CD4-positive, alpha-beta memory T cell (primary cell): ENCODE data around the gene ZNF697. TPM values are rescaled to one million over a fixed set of nuclear protein-coding genes. Genes with fewer than 3 reads are reported as not detected.

Experiments used
- CTCF ChIA-PET: fragments of 350-600 bp; sonication (Branson Sonifier 250); formaldehyde crosslinking; loops from one replicate; lab custom pipeline; 2021; ENCODE audit warnings: inconsistent platforms; ENCODE audit not compliant: partially characterized antibody; lab: Charles Lee
- POLR2A ChIA-PET: fragments of 350-600 bp; sonication (Branson Sonifier 250); formaldehyde crosslinking; loops from one replicate; lab custom pipeline; 2021; ENCODE audit not compliant: partially characterized antibody; lab: Charles Lee
- DNase-seq, 5 donors: peaks; one replicate each; pipeline versions ENCODE4 v3.0.0 to v3.0.0-alpha.2; 2020 to 2022; ENCODE audit warnings: mixed read lengths in 1 of 5
- H3K27ac ChIP-seq: one replicate; pipeline ENCODE4 v1.7.0; 2013; ENCODE audit warnings: low read depth, low read length
- H3K27me3 ChIP-seq: 2 replicates; pipeline ENCODE4 v1.7.0; 2013; ENCODE audit warnings: mild to moderate bottlenecking, low read length, moderate library complexity; ENCODE audit not compliant: insufficient read depth
- H3K36me3 ChIP-seq: 2 replicates; pipeline ENCODE4 v1.7.0; 2013; ENCODE audit warnings: mild to moderate bottlenecking, low read length, moderate library complexity; ENCODE audit not compliant: insufficient read depth
- H3K4me1 ChIP-seq: 2 replicates; pipeline ENCODE4 v1.7.0; 2013; ENCODE audit warnings: mild to moderate bottlenecking, low read length, moderate library complexity; ENCODE audit not compliant: insufficient read depth
- H3K4me3 ChIP-seq, 2 donors: one replicate each; pipeline ENCODE4 v1.7.0; 2013; ENCODE audit warnings: low read length in 2 of 2, mild to moderate bottlenecking in 1 of 2
- H3K9me3 ChIP-seq, 2 donors: one replicate each; pipeline ENCODE4 v1.7.0; 2013; ENCODE audit warnings: low read length in 2 of 2, control low read depth in 1 of 2; ENCODE audit not compliant: control insufficient read depth in 1 of 2
- H3K27ac Mint-ChIP-seq, 7 donors: one replicate each; pipeline ENCODE4 v1.8.0; 2020 to 2021; ENCODE audit warnings: mixed read lengths in 7 of 7, mild to moderate bottlenecking in 6 of 7, inconsistent platforms in 3 of 7, moderate library complexity in 3 of 7
- H3K27me3 Mint-ChIP-seq, 2 donors: one replicate each; pipeline ENCODE4 v1.8.0; 2020 to 2021; ENCODE audit warnings: mixed read lengths in 2 of 2
- H3K36me3 Mint-ChIP-seq, 2 donors: one replicate each; pipeline ENCODE4 v1.8.0; 2020 to 2021; ENCODE audit warnings: mixed read lengths in 2 of 2, inconsistent platforms in 1 of 2, mild to moderate bottlenecking in 1 of 2
- H3K4me1 Mint-ChIP-seq, 4 donors: one replicate each; pipeline ENCODE4 v1.8.0; 2020 to 2021; ENCODE audit warnings: mixed read lengths in 4 of 4, mild to moderate bottlenecking in 1 of 4
- H3K4me3 Mint-ChIP-seq, 8 donors: one replicate each; pipeline ENCODE4 v1.8.0; 2020 to 2021; ENCODE audit warnings: mixed read lengths in 8 of 8, mild to moderate bottlenecking in 7 of 8, moderate library complexity in 6 of 8, inconsistent platforms in 3 of 8
- H3K9me3 Mint-ChIP-seq, 8 donors: one replicate each; pipeline ENCODE4 v1.8.0; 2020 to 2021; ENCODE audit warnings: mixed read lengths in 8 of 8, mild to moderate bottlenecking in 5 of 8, inconsistent platforms in 3 of 8, moderate library complexity in 1 of 8
- intact Hi-C: fragments of 100-400 bp; cut with micrococcal nuclease; formaldehyde crosslinking; loops from one replicate; pipeline ENCODE4 v1.15.1; 2023
- polyA plus RNA-seq, 2 donors: library from polyadenylated mRNA; unstranded; fragments of 300-500 nt; fragmentation: Illumina TruSeq; gene quantifications; one replicate each; pipeline ENCODE4 v1.2.3, GENCODE V29; 2021
- total RNA-seq, 2 experiments: library from RNA; stranded (reverse); gene quantifications; one replicate each; pipeline ENCODE4 v1.2.3, GENCODE V29; 2021

Gene ZNF697
- total and polyA plus RNA-seq, 4 experiments from 2014 or later = 0.06 to 0.22 TPM; not detected in 2

DNA sequence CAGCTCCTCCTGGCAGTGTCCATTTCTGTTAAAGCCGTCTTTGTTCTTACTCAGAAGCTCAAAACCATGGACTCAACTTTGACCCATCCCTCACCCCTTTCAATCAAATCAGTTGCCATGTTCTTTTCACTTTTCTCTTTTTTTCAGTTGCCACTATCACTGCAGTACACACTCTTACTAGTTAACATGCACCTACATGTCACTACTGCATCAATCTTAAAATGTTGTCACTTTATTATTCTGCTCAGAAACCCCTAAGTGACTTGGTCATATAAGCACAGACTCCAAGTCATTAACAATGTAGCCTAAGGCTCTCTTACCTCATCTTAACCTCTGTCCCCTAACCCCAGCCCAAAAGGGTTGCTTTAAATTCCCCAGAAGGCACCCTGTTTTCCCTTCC, 9.0 kb downstream of the ZNF697 start:
- H3K4me3 Mint-ChIP-seq = no peak overlapping the region

DNA sequence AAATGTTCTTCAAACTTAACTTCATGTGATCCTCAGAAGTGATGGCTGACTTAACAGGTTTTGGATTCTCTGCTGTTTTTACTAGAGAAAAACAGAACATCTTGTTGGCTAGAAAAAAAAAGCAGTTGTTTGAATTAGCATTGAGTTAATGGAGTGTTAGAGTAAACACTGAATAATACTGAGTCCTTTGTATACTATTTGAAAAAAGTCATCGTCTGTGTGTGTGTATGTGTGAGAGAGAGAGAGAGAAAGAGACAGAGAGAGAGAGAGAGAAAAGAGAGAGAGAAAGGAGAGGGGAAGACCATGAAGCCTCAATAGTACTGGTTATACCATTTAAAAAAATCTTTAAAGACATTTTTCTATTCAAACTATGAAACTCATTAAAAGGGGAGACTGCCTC, 10.4 kb downstream of the ZNF697 start:
- Mint-ChIP-seq H3K4me1 (no peaks in the 10 kb centered on the region), H3K27me3 (peaks cover 15 to 19% of the 10 kb centered on the region in 2 donors), H3K4me3 (no peak overlapping the region), H3K27ac (no peak overlapping the region), H3K36me3 (no peaks in the 10 kb centered on the region), H3K9me3 (peaks cover 0 to 4% (median 0%) of the 10 kb centered on the region in 8 donors)
- no peak overlapping the region for H3K27ac ChIP-seq
- no peak overlapping the region for H3K4me3 ChIP-seq
- intact Hi-C loops = no loop called here
- H3K4me1 ChIP-seq = no peaks in the 10 kb centered on the region
- DNase-seq = no peak
- CTCF ChIA-PET = no interaction called here
- H3K9me3 ChIP-seq = no peaks in the 10 kb centered on the region
- POLR2A ChIA-PET = no interaction called here
- peaks cover 6% of the 10 kb centered on the region for H3K27me3 ChIP-seq
- no peaks in the 10 kb centered on the region for H3K36me3 ChIP-seq

More for the DNA sequence above, 9.0 kb downstream of the ZNF697 start:
- no peak overlapping the region for H3K27ac Mint-ChIP-seq
- H3K36me3 Mint-ChIP-seq = no peaks in the 10 kb centered on the region
- Histone ChIP-seq H3K4me1 (no peaks in the 10 kb centered on the region), H3K27ac (no peak overlapping the region), H3K27me3 (peaks cover 4% of the 10 kb centered on the region), H3K36me3 (no peaks in the 10 kb centered on the region), H3K9me3 (no peaks in the 10 kb centered on the region), H3K4me3 (no peak overlapping the region)
- H3K9me3 Mint-ChIP-seq = peaks cover 0 to 5% (median 0%) of the 10 kb centered on the region in 8 donors
- ChIA-PET CTCF (no interaction called here), POLR2A (no interaction called here)
- intact Hi-C loops = no loop called here
- no peak for DNase-seq
- peaks cover 7 to 12% of the 10 kb centered on the region in 2 donors for H3K27me3 Mint-ChIP-seq
- H3K4me1 Mint-ChIP-seq = no peaks in the 10 kb centered on the region

DNA sequence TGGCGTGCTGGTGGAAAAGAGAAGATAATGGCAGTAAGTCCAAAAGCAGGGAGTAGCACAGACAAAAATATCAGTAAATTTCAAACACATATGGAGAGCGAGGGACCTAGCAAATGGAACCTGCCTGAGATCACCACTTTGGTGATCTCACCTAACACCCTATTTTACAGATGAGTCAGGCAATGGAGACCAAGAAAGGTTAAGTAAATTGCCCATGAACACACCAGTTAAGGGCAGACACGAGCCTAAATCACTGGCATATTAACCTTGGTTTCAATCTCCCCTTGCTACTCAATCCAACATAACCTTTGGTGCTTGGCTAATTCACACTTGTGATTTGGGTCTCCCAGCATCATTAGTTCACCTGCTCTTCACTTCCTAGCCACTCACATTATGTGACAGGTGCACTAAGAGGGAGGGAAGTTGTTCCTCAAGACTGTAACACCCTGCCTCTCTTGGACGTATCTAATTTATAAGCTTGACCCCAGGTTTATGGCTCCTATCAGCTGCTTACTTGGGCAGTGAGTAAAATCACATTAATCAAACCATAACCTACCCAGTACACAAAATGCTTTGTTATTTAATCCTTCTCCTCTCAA, 11.5 kb downstream of the ZNF697 start:
- H3K27ac Mint-ChIP-seq = no peak overlapping the region
- ChIA-PET POLR2A (no interaction called here), CTCF (no interaction called here)
- H3K9me3 Mint-ChIP-seq = peaks cover 0 to 4% (median 0%) of the 10 kb centered on the region in 8 donors
- Histone ChIP-seq H3K4me1 (no peaks in the 10 kb centered on the region), H3K4me3 (no peak overlapping the region), H3K27ac (no peak overlapping the region), H3K36me3 (no peaks in the 10 kb centered on the region), H3K27me3 (peaks cover 14% of the 10 kb centered on the region), H3K9me3 (no peaks in the 10 kb centered on the region)
- no peaks in the 10 kb centered on the region for H3K36me3 Mint-ChIP-seq
- no peaks in the 10 kb centered on the region for H3K4me1 Mint-ChIP-seq
- no peak overlapping the region for H3K4me3 Mint-ChIP-seq
- no peak for DNase-seq
- H3K27me3 Mint-ChIP-seq = peaks cover 24 to 27% of the 10 kb centered on the region in 2 donors
- intact Hi-C loops = no loop called here

DNA sequence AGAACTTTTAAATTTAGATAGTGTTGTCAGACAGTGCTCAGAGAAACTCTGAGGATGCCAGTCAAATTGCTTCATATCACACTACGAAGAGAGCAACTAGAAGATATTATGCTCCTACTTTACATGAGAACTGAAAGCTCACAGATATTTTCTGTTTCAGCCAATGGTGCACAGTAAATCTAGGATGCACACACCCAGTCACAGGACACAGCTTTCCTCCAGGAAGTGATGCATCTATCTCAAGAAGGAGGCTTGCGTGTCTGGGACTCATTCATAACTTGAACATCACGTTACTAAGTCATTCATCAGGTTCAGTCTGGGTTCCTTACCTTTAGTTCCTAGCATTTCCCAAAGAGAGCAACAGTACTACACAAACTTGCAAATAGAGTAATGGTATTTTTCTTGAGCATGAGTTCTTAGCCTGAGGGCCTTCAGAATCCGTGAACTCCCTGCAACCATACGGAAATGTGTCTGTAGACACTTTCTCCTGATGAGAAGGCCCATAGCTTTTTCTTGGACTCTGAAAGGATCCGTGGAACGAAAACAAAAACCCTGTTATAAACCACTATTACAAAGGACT, 12.2 kb downstream of the ZNF697 start:
- H3K27ac Mint-ChIP-seq = no peak overlapping the region
- H3K4me3 ChIP-seq = no peak overlapping the region
- peaks cover 25 to 31% of the 10 kb centered on the region in 2 donors for H3K27me3 Mint-ChIP-seq
- no peaks in the 10 kb centered on the region for H3K36me3 Mint-ChIP-seq
- H3K36me3 ChIP-seq = no peaks in the 10 kb centered on the region
- H3K9me3 Mint-ChIP-seq = peaks cover 0 to 3% (median 0%) of the 10 kb centered on the region in 8 donors
- no peaks in the 10 kb centered on the region for H3K4me1 Mint-ChIP-seq
- no peak for DNase-seq
- H3K27ac ChIP-seq = no peak overlapping the region
- H3K4me3 Mint-ChIP-seq = no peak overlapping the region
- intact Hi-C loops = no loop called here
- no peaks in the 10 kb centered on the region for H3K4me1 ChIP-seq
- CTCF ChIA-PET = no interaction called here
- POLR2A ChIA-PET = no interaction called here
- peaks cover 14% of the 10 kb centered on the region for H3K27me3 ChIP-seq
- H3K9me3 ChIP-seq = no peaks in the 10 kb centered on the region

DNA sequence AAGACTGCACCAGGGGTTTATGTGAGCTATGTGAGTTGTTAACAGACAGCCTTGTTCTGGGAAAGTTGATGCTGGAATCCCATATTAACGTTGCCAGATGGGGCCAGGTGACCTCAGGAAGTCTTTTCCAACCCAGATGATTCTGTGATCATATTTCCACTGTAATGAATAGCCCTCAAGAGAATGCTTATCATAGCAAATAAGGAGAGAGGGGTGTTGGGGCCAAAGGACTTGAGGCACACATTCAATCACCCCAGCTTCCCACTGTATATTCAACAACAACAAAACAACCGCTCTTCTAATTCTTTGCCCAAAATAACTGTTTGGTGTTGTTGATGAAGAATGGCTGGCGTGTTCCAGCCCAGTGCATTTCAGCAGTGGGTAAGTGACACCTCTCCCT, 14.1 kb downstream of the ZNF697 start:
- Histone ChIP-seq H3K4me1 (no peaks in the 10 kb centered on the region), H3K4me3 (no peak overlapping the region), H3K36me3 (no peaks in the 10 kb centered on the region), H3K27me3 (peaks cover 22% of the 10 kb centered on the region), H3K27ac (no peak overlapping the region), H3K9me3 (no peaks in the 10 kb centered on the region)
- no peak overlapping the region for H3K27ac Mint-ChIP-seq
- no peak for DNase-seq
- H3K36me3 Mint-ChIP-seq = no peaks in the 10 kb centered on the region
- H3K9me3 Mint-ChIP-seq = no peaks in the 10 kb centered on the region
- no peaks in the 10 kb centered on the region for H3K4me1 Mint-ChIP-seq
- intact Hi-C loops = no loop called here
- POLR2A ChIA-PET = no interaction called here
- H3K27me3 Mint-ChIP-seq = peaks cover 35 to 37% of the 10 kb centered on the region in 2 donors
- no peak overlapping the region for H3K4me3 Mint-ChIP-seq
- CTCF ChIA-PET = no interaction called here

DNA sequence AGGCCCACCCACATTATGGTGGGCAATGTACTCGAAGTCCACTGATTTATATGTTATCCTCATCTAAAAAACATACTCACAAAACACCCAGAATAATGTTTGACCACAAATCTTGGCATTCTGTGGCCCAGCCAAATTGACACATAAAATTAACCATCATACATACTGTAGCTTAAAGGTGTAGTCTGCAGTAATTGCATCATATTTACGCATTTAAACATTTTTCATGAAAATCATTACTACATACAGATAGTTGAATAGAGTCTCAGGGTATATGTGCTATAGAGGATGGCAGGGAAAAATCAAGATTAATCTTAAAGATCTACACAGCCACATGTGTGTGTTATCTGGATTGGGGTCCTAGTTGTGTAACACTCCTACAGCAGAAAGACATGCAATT, 14.5 kb downstream of the ZNF697 start:
- POLR2A ChIA-PET = no interaction called here
- peaks cover 22% of the 10 kb centered on the region for H3K27me3 ChIP-seq
- H3K9me3 Mint-ChIP-seq = no peaks in the 10 kb centered on the region
- no peak overlapping the region for H3K4me3 ChIP-seq
- peaks cover 38 to 39% of the 10 kb centered on the region in 2 donors for H3K27me3 Mint-ChIP-seq
- H3K27ac Mint-ChIP-seq = no peak overlapping the region
- CTCF ChIA-PET = no interaction called here
- intact Hi-C loops = no loop called here
- no peaks in the 10 kb centered on the region for H3K4me1 Mint-ChIP-seq
- H3K36me3 ChIP-seq = no peaks in the 10 kb centered on the region
- H3K4me3 Mint-ChIP-seq = no peak overlapping the region
- H3K27ac ChIP-seq = no peak overlapping the region
- DNase-seq = no peak
- no peaks in the 10 kb centered on the region for H3K9me3 ChIP-seq
- no peaks in the 10 kb centered on the region for H3K36me3 Mint-ChIP-seq
- H3K4me1 ChIP-seq = no peaks in the 10 kb centered on the region

DNA sequence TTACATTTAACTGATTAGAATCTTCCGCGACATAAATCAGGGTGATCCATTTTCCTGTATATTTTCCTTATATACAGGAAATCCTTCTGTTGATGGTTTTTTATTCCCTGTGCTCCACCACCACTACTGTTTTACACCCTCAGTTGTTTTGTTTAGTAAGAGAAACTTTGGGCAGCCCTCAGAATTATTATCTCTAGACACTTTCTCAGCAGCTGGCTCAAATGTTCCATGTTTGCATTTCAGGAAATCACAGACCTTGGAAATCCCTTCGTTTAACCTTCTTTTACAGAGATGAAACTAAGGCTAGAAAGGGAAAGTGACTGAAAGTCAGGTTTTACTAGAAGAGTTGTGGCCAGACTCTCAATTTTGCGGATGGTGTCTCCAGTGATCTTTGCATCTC, 15.2 kb downstream of the ZNF697 start:
- Mint-ChIP-seq H3K9me3 (no peaks in the 10 kb centered on the region), H3K36me3 (no peaks in the 10 kb centered on the region), H3K4me3 (no peak overlapping the region), H3K27me3 (peaks cover 41 to 45% of the 10 kb centered on the region in 2 donors), H3K4me1 (no peaks in the 10 kb centered on the region), H3K27ac (no peak overlapping the region)
- H3K36me3 ChIP-seq = no peaks in the 10 kb centered on the region
- POLR2A ChIA-PET = no interaction called here
- H3K27ac ChIP-seq = no peak overlapping the region
- H3K4me3 ChIP-seq = no peak overlapping the region
- no peaks in the 10 kb centered on the region for H3K4me1 ChIP-seq
- intact Hi-C loops = no loop called here
- H3K9me3 ChIP-seq = no peaks in the 10 kb centered on the region
- CTCF ChIA-PET = no interaction called here
- peaks cover 22% of the 10 kb centered on the region for H3K27me3 ChIP-seq
- no peak for DNase-seq
